GM19438 (cell line): ENCODE measurements around the gene WNT4.

Source experiments
- ATAC-seq: cut with Tn5 transposase; IDR thresholded peaks from one replicate; pipeline ENCODE4 v1.9.1; 2021; ENCODE audit warnings: low read depth; ENCODE audit not compliant: unreplicated experiment

Gene WNT4

DNA sequence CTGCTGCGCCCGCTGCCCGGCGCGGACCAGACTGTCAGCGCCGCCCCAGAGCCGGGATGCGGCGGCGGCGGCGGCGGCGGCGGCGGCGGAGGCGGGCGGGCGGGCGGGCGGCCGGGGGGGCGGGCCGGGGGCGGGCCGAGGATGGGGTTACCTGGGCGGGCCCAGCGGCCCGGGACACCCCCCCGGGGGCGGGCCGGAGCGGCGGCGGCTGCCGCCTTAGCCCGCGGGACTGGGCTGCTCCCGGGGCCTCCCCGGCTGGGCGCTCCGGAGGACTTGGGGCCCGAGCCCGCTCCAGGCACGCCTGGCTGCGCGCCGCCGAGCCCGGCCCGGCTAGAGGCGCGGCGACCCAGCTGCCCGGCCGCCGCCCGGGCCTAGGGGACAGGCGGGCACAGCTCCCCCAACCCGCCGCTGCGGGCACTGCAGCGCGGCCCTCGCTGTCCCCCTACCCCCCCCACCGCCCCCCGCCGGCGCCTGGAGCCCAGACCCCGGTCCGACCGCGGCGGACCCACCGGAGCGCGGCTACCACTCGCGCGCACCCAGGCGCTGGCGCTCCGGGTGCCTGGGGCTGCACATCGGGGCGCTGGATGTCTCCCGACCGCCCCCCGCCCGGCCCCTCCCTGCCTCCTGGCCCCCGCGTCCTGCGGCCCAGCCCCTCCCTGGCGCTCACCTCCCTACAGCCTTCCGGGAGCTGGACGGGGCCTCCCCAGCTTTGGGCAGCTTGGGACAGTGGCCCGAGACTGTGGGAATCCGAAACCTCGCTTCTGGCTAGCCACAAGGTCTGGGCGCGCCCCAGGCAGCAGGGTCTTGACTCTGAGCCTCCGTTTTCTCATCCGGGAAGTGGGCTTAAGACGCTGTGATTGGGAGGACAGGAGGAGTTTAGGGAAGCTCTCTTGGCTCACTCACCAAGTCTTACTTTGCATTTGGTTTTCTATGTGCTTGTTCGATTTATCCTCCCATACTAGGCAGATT is at the start of gene WNT4:
Gene WNT4, minus strand, starts transcription at position 33 of the 969 bp plus-strand sequence. CDS start 175 bp downstream, outside the sequence.
- ATAC-seq: no peak

- ATAC-seq: no peak
Observed at GRCh38 chr1:22190731-22191130, 47.8 kb upstream of the WNT4 start.

GRCh38 chr1:22190251-22190650 is 47.4 kb upstream of the WNT4 start:
- no peak for ATAC-seq

- ATAC-seq: no peak
Observed at GRCh38 chr1:22189619-22190018, 46.7 kb upstream of the WNT4 start.

DNA sequence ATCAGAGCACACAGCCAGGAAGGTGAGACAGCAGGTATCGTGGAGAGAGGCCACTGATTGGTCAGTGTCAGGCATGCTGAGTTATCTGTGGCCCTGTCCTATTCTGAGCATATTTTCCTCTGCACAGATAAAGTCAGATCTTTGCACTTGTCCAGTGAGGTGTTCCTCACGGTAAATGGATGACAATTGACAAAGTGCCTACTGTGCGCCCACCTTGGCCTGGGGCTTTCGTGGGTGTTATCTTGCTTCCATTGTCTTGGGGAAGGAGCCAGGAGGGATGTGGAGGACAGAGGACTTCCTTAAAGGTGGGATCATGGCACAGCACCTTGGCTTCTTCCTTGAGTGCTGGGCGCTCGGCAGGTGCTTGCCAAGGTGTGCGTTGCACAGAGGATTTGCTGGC is 46.0 kb upstream of the WNT4 start:
- no peak for ATAC-seq

DNA sequence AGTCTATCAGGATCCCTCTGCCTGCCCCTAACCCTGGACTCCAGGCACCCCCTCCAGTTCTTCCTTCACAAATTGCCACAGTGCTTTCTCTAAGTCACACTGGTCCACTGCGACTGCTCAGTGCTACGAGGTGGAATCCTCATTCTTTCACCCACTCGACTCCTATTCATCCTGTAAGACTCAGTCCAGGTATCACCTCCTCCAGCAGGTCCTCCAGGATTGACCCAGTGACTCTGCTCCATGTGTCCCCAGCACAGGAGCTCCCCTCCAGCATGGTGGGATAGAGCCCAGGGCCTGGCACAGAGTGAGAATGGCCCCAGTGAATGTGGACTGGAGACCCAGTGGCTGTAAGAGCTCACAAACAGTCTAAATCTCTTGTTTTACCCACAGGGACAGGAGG is 45.5 kb upstream of the WNT4 start:
- ATAC-seq: no peak

- no peak for ATAC-seq
Observed at GRCh38 chr1:22186311-22186710, 43.4 kb upstream of the WNT4 start.

DNA sequence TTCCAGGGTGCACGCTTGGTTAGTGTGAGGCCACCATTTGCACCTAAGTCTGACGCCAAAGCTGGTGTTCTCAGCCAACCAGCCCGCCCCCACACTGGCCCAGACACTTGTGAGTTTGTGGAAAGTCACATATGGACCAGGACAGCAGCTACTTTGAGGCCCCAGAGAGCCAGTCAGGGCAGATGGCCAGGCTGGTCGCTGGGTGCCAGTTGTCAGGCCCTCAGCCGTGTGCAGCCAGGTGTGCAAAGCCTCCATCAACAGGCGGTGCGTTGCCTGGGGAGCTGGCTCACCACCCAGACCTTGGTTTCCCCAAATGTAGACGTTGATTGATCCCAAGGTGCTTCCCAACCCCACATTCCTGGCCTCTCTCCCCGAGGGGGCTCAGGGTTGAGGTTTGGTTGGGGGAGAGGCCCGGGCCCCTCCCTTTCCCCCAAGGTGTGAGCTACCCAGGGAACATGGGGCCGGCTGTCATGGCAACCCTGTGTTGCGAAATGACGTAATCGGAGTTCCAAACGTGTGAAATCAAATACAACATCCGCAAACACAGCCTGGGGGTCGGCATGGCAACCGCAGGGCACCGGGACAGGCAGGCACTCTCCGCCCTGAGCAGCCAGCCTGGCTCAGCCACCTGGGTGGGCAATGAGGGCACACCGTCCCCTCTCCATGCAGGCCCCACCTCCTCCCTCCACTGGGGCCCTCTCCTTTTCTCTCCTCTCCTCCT is 42.2 kb upstream of the WNT4 start:
- no peak for ATAC-seq

DNA sequence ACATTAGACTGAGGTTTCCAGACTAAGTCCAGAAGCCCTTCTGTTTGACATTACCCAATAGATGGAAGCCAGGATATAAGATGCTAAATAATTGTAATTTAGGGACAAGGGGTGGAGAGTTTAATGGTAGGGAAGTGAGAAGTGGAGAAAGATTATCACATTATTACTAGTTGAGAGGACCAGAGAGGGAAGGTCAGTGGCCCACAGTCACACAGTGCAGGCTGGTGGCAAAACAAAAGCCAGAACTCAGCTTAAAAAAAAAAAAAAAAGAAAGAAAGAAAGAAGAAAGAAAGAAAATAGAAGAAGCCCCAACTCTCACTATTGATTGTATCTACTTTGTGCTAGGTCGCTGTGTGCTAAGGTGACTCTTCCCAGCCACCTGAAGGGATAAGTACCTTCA is 41.6 kb upstream of the WNT4 start:
- no peak for ATAC-seq

- ATAC-seq: no peak
Observed at GRCh38 chr1:22182715-22183114, 39.8 kb upstream of the WNT4 start.

GRCh38 chr1:22179197-22179803 is 36.4 kb upstream of the WNT4 start:
- ATAC-seq: no peak

- no peak for ATAC-seq
Observed at GRCh38 chr1:22177354-22178003, 34.6 kb upstream of the WNT4 start.

DNA sequence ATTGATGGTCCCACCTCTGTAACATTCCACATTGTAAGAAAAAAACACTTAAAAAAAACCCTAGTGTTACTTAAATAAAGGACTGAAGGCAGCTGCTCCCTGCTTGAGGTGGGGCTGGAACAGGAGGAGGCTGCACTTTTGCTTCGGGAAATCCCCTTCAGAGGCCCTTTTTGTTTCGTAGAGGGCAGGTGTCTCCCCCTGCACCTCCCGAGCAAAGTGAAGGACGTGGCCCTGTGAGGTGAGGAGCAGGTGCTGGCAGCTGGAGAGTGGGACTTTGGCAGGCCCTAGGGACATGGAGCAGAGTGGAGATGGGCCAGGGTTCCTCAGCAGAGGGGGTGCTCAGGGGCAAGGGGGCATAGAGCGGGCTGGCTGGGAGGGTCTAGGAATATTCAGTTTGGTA is 33.4 kb upstream of the WNT4 start:
- ATAC-seq: no peak

DNA sequence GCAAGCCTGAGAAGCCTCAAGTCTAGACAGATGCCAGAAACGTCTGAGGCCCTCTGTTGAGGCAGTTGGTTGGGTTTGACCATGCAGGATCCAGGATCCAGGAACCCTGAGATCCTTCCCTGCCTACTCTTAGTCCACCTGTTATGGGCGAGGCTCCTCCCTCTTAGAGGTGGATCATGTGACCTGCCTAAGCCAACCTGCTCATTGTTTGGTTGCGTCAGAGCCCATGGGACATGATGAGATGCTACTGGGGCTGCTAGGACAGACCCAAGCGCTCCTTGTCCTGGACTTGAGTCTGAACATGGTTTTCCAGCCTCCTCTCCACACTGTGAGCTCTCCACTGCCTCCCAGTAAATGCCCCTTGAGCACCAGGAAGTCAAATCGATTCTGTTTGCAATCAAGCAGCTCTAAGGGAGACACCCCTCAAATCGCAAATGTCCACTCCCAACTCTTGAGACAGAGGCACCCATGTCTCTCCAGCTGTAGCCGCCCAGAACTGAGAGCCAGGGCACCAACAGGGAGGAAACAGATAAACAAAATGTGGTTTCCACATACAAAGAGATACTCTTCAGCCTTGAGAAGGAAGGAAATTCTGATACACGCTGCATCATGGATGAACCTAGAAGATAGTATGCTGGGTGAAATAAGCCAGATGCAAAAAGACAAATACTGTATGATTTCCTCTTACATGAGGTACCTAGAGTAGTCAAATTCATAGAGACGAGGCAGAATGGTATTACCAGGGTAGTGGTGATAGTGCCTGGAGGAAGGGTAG is 31.7 kb upstream of the WNT4 start:
- no peak for ATAC-seq

GRCh38 chr1:22171951-22172715 is 29.2 kb upstream of the WNT4 start:
- ATAC-seq: no peak

GRCh38 chr1:22169816-22170215 is 26.9 kb upstream of the WNT4 start:
- ATAC-seq: no peak

DNA sequence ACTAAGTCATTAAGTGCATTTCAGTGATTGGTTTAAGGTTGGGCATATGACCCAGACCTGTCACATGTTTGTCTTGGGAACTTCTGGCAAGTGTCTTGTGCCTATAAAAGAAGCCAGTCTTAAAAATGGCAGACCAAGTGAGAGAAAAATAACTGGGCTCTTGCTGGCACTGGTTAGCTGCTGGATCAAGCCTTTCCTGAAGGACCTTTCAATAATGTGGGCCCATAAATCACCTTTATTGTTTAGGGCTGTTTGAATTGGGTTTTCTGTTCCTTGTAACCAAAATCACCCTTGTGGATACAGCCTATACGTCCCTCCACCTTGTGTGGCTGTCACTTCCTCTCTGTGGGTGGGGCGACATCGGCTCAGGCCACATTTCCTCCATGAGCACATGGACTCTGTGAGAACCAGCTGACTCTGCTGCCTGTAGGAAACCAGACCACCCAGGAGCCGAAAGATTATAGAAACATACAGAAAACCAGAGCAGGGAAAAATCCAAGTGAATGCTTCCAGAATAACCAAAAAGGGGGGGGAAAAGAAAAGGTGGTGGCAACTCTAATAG is 25.6 kb upstream of the WNT4 start:
- no peak for ATAC-seq

DNA sequence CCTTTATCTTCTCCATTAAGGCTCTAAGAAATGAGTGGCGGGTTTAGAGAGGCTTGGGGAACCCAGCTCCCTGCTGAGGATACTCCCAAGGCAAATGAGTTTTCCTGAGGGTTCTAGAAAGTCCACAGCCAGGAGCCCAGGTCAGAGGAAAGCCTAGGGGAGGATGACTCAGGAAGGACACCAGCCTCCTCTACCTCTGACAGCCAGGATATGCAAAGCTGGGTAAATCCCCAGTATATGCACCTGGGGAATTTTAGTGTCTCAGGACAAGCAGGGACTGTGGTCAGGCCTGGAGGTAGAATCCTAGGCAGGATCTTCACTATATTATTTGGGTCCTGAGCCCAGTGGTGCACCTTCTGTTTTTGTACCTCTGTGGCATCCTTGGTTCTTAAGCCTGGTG is 23.5 kb upstream of the WNT4 start:
- ATAC-seq: no peak
